ENCODE measurements around the gene SPAST.
"Not testable (repeated sequence)": the region's sequence is repeated elsewhere in the genome, so short reads cannot be mapped to it uniquely, and the experiment has no call there.

SPAST gene

GRCh38 chr2:32165027-32165347, 101.6 kb downstream of the SPAST start:
- not testable (repeated sequence) for H3K9me3 Mint-ChIP-seq, DNase-seq, H3K27me3 Mint-ChIP-seq
- Mint-ChIP-seq H3K4me1 (peaks cover 14 to 31% of the 10 kb centered on the region in 2 donors), H3K4me3 (peak overlapping the region; percentile 95), H3K27ac (peak overlapping the region; percentile 98), H3K36me3 (peaks cover 7 to 10% of the 10 kb centered on the region in 2 donors)
- peak; percentile 28 to 35 for ATAC-seq (replicated peaks)

GRCh38 chr2:32166115-32166574, 102.8 kb downstream of the SPAST start:
- Mint-ChIP-seq H3K9me3 (no peaks in the 10 kb centered on the region), H3K4me3 (peak overlapping the region; percentile 95)

GRCh38 chr2:32168513-32168912, 105.2 kb downstream of the SPAST start:
- Mint-ChIP-seq H3K9me3 (no peaks in the 10 kb centered on the region), H3K4me1 (peaks cover 21 to 45% of the 10 kb centered on the region in 2 donors), H3K4me3 (peak overlapping the region; percentile 44 to 72), H3K27ac (peak overlapping the region; percentile 94), H3K27me3 (no peaks in the 10 kb centered on the region), H3K36me3 (peaks cover 19 to 26% of the 10 kb centered on the region in 2 donors)
- DNase-seq (no peak), ATAC-seq (replicated peaks) (peak; percentile 35 to 43)

More at GRCh38 chr2:32166115-32166574, 102.8 kb downstream of the SPAST start:
- peak overlapping the region; percentile 98 for H3K27ac Mint-ChIP-seq
- DNase-seq, result no peak
- no peaks in the 10 kb centered on the region for H3K27me3 Mint-ChIP-seq
- H3K36me3 Mint-ChIP-seq, result peaks cover 7 to 10% of the 10 kb centered on the region in 2 donors
- peaks cover 16 to 36% of the 10 kb centered on the region in 2 donors for H3K4me1 Mint-ChIP-seq
- peak in 1 of 2 donors; percentile 21 for ATAC-seq (replicated peaks)

GRCh38 chr2:32172870-32173269, 109.5 kb downstream of the SPAST start:
- no peak for ATAC-seq (replicated peaks)
- H3K36me3 Mint-ChIP-seq, result peaks cover 33 to 37% of the 10 kb centered on the region in 2 donors
- H3K9me3 Mint-ChIP-seq, result peaks cover 0 to 1% of the 10 kb centered on the region in 2 donors
- H3K27me3 Mint-ChIP-seq, result no peaks in the 10 kb centered on the region
- DNase-seq, result no peak
- no peak overlapping the region for H3K27ac Mint-ChIP-seq
- no peak overlapping the region for H3K4me3 Mint-ChIP-seq
- peaks cover 11 to 20% of the 10 kb centered on the region in 2 donors for H3K4me1 Mint-ChIP-seq

DNA sequence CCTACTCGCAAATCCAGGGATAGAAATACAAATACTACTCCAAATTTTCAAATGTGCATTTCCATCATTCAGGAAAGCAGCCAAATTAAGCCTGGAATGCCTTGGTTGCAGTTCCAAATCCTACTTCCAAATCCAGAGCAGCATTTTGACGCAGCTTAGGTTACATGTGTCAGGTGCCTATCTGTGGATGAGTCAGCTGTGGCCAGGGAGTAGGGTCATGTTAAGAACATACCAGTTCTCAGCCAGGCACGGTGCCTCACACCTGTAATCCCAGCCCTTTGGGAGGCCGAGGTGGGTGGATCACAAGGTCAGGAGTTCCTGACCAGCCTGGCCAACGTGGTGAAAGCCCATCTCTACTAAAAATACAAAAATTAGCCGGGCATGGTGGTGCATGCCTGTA, 119.3 kb downstream of the SPAST start:
- no peak overlapping the region for H3K4me3 Mint-ChIP-seq
- ATAC-seq (replicated peaks) (no peak), DNase-seq (no peak)
- H3K27ac Mint-ChIP-seq, result no peak overlapping the region
- H3K4me1 Mint-ChIP-seq, result peaks cover 1 to 3% of the 10 kb centered on the region in 2 donors
- no peaks in the 10 kb centered on the region for H3K27me3 Mint-ChIP-seq
- H3K36me3 Mint-ChIP-seq, result peaks cover 15 to 32% of the 10 kb centered on the region in 2 donors
- no peaks in the 10 kb centered on the region for H3K9me3 Mint-ChIP-seq

- Mint-ChIP-seq H3K4me1 (peaks cover 8 to 36% of the 10 kb centered on the region in 2 donors), H3K9me3 (no peaks in the 10 kb centered on the region), H3K27ac (no peak overlapping the region), H3K4me3 (no peak overlapping the region), H3K27me3 (no peaks in the 10 kb centered on the region), H3K36me3 (peaks cover 12 to 28% of the 10 kb centered on the region in 2 donors)
- DNase-seq (no peak), ATAC-seq (replicated peaks) (no peak)
These were observed 125.7 kb downstream of the SPAST start for GRCh38 chr2:32189011-32189410.

- H3K36me3 Mint-ChIP-seq, result peaks cover 9 to 19% of the 10 kb centered on the region in 2 donors
- peaks cover 8 to 36% of the 10 kb centered on the region in 2 donors for H3K4me1 Mint-ChIP-seq
- no peaks in the 10 kb centered on the region for H3K27me3 Mint-ChIP-seq
- no peak overlapping the region for H3K4me3 Mint-ChIP-seq
- DNase-seq (no peak), ATAC-seq (replicated peaks) (no peak)
- peak overlapping the region; percentile 20 for H3K27ac Mint-ChIP-seq
- H3K9me3 Mint-ChIP-seq, result no peaks in the 10 kb centered on the region
These were observed 129.1 kb downstream of the SPAST start for GRCh38 chr2:32192418-32192817.

GRCh38 chr2:32200814-32201213, 137.5 kb downstream of the SPAST start:
- no peak overlapping the region for H3K27ac Mint-ChIP-seq
- H3K4me3 Mint-ChIP-seq, result no peak overlapping the region
- ATAC-seq (replicated peaks), result no peak
- H3K27me3 Mint-ChIP-seq, result no peaks in the 10 kb centered on the region
- H3K4me1 Mint-ChIP-seq, result peaks cover 0 to 17% of the 10 kb centered on the region in 2 donors
- DNase-seq, result no peak
- no peaks in the 10 kb centered on the region for H3K9me3 Mint-ChIP-seq
- peaks cover 37 to 45% of the 10 kb centered on the region in 2 donors for H3K36me3 Mint-ChIP-seq

DNA sequence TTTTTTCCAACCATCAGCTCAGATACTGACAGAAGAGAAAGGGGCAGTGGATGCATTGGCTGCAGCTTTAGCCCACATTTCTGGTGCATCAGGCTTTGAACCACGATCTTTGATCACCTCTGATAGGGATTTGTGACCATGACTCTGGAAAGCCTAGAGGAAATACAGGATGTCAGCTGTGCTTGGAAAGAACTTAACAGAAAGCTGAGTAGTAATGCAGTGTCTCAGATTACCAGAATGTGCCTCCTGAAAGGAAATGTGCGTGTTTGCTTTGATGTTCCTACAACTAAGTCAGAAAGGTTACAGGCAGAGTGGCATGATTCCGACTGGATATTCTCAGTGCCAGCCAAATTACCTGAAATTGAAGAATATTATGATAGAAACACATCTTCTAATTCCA, 140.1 kb downstream of the SPAST start:
- not testable (repeated sequence) for ATAC-seq (replicated peaks); DNase-seq; H3K27ac Mint-ChIP-seq; H3K4me3 Mint-ChIP-seq; H3K27me3 Mint-ChIP-seq; H3K9me3 Mint-ChIP-seq
- Mint-ChIP-seq H3K4me1 (peaks cover 0 to 17% of the 10 kb centered on the region in 2 donors), H3K36me3 (peaks cover 34 to 40% of the 10 kb centered on the region in 2 donors)

All from stimulated activated naive B cell treated with anti-CD40 and anti-IgM and Interleukin-4, amounts not matched to agents 10 μg/mL and 1 μg/mL and 100 μg/mL, for 72 hours (primary cell).